Mesenchymal stem cell (in vitro differentiated cells and primary cell): Measurements from ENCODE around the gene KIF26B.
"Not testable (repeated sequence)": the region's sequence is repeated elsewhere in the genome, so short reads cannot be mapped to it uniquely, and the experiment has no call there.

ENCODE experiments used
- DNase-seq: peaks from one replicate; pipeline ENCODE4 v3.0.0-alpha.2; 2013
- H2AFZ ChIP-seq: one replicate; pipeline ENCODE4 v1.6.1; 2013; ENCODE audit warnings: low read depth, mild to moderate bottlenecking, control low read depth, inconsistent platforms, low read length, moderate library complexity
- H2AK5ac ChIP-seq: 2 replicates; pipeline ENCODE4 v1.6.1; 2013; ENCODE audit warnings: low read length, moderate library complexity, mild to moderate bottlenecking, inconsistent platforms; ENCODE audit not compliant: severe bottlenecking
- H2BK120ac ChIP-seq: one replicate; pipeline ENCODE4 v1.6.1; 2013; ENCODE audit warnings: low read depth, mild to moderate bottlenecking, inconsistent platforms, low read length, moderate library complexity
- H2BK12ac ChIP-seq, 2 experiments: one replicate each; pipeline ENCODE4 v1.6.1; 2013; ENCODE audit warnings: inconsistent platforms in 2 of 2, low read length in 2 of 2, mild to moderate bottlenecking in 2 of 2, moderate library complexity in 2 of 2, control low read depth in 1 of 2
- H2BK15ac ChIP-seq: one replicate; pipeline ENCODE4 v1.6.1; 2013; ENCODE audit warnings: mild to moderate bottlenecking, low read depth, inconsistent platforms; ENCODE audit not compliant: poor library complexity, severe bottlenecking
- H2BK5ac ChIP-seq: 2 replicates; pipeline ENCODE4 v1.6.1; 2013; ENCODE audit warnings: low read depth, mild to moderate bottlenecking, low read length, control low read depth, inconsistent platforms; ENCODE audit not compliant: poor library complexity, severe bottlenecking
- H3K14ac ChIP-seq, 2 experiments: one replicate each; pipeline ENCODE4 v1.6.1; 2013; ENCODE audit warnings: inconsistent platforms in 2 of 2, low read length in 2 of 2, control low read depth in 1 of 2, mild to moderate bottlenecking in 1 of 2, moderate library complexity in 1 of 2
- H3K18ac ChIP-seq, 2 experiments: one replicate each; pipeline ENCODE4 v1.6.1; 2013; ENCODE audit warnings: inconsistent platforms in 2 of 2, low read length in 2 of 2, control low read depth in 1 of 2, low read depth in 1 of 2, mild to moderate bottlenecking in 1 of 2
- H3K23ac ChIP-seq, 2 experiments: one replicate each; pipeline ENCODE4 v1.6.1; 2013; ENCODE audit warnings: inconsistent platforms in 2 of 2, low read length in 2 of 2, mild to moderate bottlenecking in 2 of 2, moderate library complexity in 2 of 2, control low read depth in 1 of 2
- H3K27ac ChIP-seq: 2 replicates; pipeline ENCODE4 v1.5.1; 2013; ENCODE audit warnings: mild to moderate bottlenecking, moderate library complexity, low read length, control low read depth, inconsistent platforms; ENCODE audit not compliant: poor library complexity, severe bottlenecking
- H3K27me3 ChIP-seq, 2 experiments: 2 replicates each; pipeline versions ENCODE4 v1.6.1 to v1.7.0; 2013; ENCODE audit warnings: low read length in 2 of 2, mild to moderate bottlenecking in 2 of 2, moderate library complexity in 2 of 2, control low read depth in 1 of 2, inconsistent platforms in 1 of 2; ENCODE audit not compliant: control insufficient read depth in 1 of 2, insufficient read depth in 1 of 2
- H3K36me3 ChIP-seq, 2 experiments: 2 replicates each; pipeline versions ENCODE4 v1.6.1 to v1.7.0; 2013; ENCODE audit warnings: low read length in 2 of 2, control low read depth in 1 of 2, inconsistent platforms in 1 of 2, low read depth in 1 of 2, mild to moderate bottlenecking in 1 of 2; ENCODE audit not compliant: insufficient read depth in 2 of 2, control insufficient read depth in 1 of 2
- H3K4ac ChIP-seq, 2 experiments: one replicate each; pipeline ENCODE4 v1.6.1; 2013; ENCODE audit warnings: inconsistent platforms in 2 of 2, low read length in 2 of 2, mild to moderate bottlenecking in 2 of 2, moderate library complexity in 2 of 2, control low read depth in 1 of 2, low read depth in 1 of 2
- H3K4me1 ChIP-seq: 2 replicates; pipeline ENCODE4 v1.6.1; 2013; ENCODE audit warnings: low read depth, low read length, control low read depth; ENCODE audit not compliant: control insufficient read depth, insufficient read depth
- H3K4me2 ChIP-seq: 2 replicates; pipeline ENCODE4 v1.6.1; 2013; ENCODE audit warnings: low read length, mild to moderate bottlenecking, inconsistent platforms; ENCODE audit not compliant: poor library complexity, severe bottlenecking
- H3K4me3 ChIP-seq, 2 experiments: 2 replicates each; pipeline versions ENCODE4 v1.5.1 to v1.7.0; 2013; ENCODE audit warnings: low read length in 2 of 2, mild to moderate bottlenecking in 2 of 2, control low read depth in 1 of 2, low read depth in 1 of 2; ENCODE audit not compliant: insufficient read depth in 1 of 2
- H3K79me1 ChIP-seq: replicated peaks from 2 replicates; pipeline ENCODE4 v1.6.1; 2013; ENCODE audit warnings: mild to moderate bottlenecking, control low read depth, low read length, inconsistent platforms; ENCODE audit not compliant: poor library complexity, severe bottlenecking
- H3K9ac ChIP-seq: 2 replicates; pipeline ENCODE4 v1.7.0; 2013; ENCODE audit warnings: mild to moderate bottlenecking, low read length, moderate library complexity
- H3K9me3 ChIP-seq: 2 replicates; pipeline ENCODE4 v1.7.0; 2013; ENCODE audit warnings: mild to moderate bottlenecking, low read length; ENCODE audit not compliant: control insufficient read depth
- H4K8ac ChIP-seq: one replicate; pipeline ENCODE4 v1.6.1; 2013; ENCODE audit warnings: inconsistent platforms, mild to moderate bottlenecking, low read length, moderate library complexity
- H4K91ac ChIP-seq: one replicate; pipeline ENCODE4 v1.6.1; 2013; ENCODE audit warnings: mild to moderate bottlenecking, low read length, inconsistent platforms
- WGBS: methylation state at CpG from one replicate; pipeline ENCODE4 v1.1.7; 2013; ENCODE audit warnings: mixed read lengths; 5-methylcytosine and 5-hydroxymethylcytosine counted together

Gene KIF26B

DNA sequence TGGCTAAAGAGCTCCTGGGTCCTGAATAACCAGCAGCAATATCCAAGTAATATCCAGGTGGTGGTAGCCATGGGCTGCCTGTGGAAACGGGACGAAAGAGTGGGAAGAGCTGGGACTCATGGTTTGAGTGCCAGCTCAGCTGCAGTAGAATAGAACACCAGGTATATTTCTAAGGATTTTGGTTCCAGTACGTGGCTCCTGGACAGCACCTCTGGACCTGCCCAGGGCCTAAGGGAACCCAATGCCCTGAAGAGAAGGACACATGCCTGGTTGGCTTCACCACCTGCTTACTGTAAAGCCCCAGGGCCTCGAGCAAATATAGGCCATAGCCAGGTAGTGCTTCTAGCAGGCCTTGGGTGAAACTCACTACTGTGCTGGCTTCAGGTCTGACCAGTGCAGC lies 566.7 kb downstream of the KIF26B start:
- no peak overlapping the region for H4K91ac ChIP-seq
- H3K23ac ChIP-seq, result no peak overlapping the region
- no peak overlapping the region for H3K9ac ChIP-seq
- H3K27me3 ChIP-seq, result peaks cover 0 to 4% of the 10 kb centered on the region in 2 experiments
- H2AFZ ChIP-seq, result no peak overlapping the region
- H3K27ac ChIP-seq, result no peak overlapping the region
- peaks cover 4% of the 10 kb centered on the region for H3K9me3 ChIP-seq
- H3K4ac ChIP-seq, result no peak overlapping the region
- no peak for DNase-seq
- no peak overlapping the region for H4K8ac ChIP-seq
- H2AK5ac ChIP-seq, result no peak overlapping the region
- H2BK12ac ChIP-seq, result no peak overlapping the region
- H2BK15ac ChIP-seq, result no peak overlapping the region
- H3K4me3 ChIP-seq, result no peak overlapping the region
- H3K4me2 ChIP-seq, result no peak overlapping the region
- H3K18ac ChIP-seq, result no peak overlapping the region
- H3K36me3 ChIP-seq, result no peaks in the 10 kb centered on the region
- no peaks in the 10 kb centered on the region for H3K79me1 ChIP-seq
- H2BK5ac ChIP-seq, result no peak overlapping the region
- 81% methylated on average over 4 of the region's 4 CpGs for WGBS
- no peak overlapping the region for H2BK120ac ChIP-seq
- peaks cover 1% of the 10 kb centered on the region for H3K4me1 ChIP-seq
- H3K14ac ChIP-seq, result no peak overlapping the region

DNA sequence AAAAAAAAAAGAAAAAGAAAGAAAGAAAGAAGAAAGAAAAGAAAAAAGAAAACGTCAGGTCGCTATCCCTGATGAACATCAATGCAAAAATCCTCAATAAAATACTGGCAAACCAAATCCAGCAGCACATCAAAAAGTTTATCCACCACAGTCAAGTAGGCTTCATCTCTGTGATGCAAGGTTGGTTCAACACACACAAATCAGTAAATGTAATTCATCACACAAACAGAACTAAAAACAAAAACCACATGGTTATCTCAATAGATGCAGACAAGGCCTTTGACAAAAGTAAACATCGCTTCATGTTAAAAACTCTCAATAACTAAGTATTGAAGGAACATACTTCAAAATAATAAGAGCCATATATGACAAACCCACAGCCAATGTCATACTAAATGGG lies 573.2 kb downstream of the KIF26B start:
- H3K4me1 ChIP-seq, H3K9ac ChIP-seq: not testable (repeated sequence)

DNA sequence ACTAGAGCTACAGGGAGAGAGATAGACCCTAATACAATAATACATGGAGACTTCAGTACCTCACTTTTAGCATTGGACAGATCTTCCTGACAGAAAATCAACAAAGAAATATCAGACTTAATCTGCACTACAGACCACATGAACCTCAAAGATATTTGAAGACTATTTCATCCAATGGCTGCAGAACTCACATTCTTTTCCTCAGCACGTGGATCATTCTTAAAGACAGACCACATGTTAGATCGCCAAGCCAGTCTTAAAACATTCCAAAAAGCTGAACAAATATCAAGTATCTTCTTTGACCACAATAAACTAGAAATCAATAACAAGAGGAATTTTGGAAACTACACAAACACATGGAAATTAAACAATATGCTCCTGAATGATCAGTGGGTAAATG lies 576.0 kb downstream of the KIF26B start:
- Histone ChIP-seq H3K23ac (no peak overlapping the region), H2BK15ac (no peak overlapping the region), H3K4me3 (no peak overlapping the region), H3K18ac (no peak overlapping the region), H3K14ac (no peak overlapping the region), H4K91ac (no peak overlapping the region), H2AK5ac (no peak overlapping the region), H3K4ac (no peak overlapping the region), H3K36me3 (no peaks in the 10 kb centered on the region), H4K8ac (no peak overlapping the region), H2BK12ac (no peak overlapping the region), H2BK5ac (no peak overlapping the region), H3K4me2 (no peak overlapping the region), H3K4me1 (no peaks in the 10 kb centered on the region), H2AFZ (no peak overlapping the region), H3K27ac (no peak overlapping the region), H3K9me3 (peaks cover 46% of the 10 kb centered on the region), H3K27me3 (no peaks in the 10 kb centered on the region), H3K9ac (no peak overlapping the region), H2BK120ac (no peak overlapping the region), H3K79me1 (no peaks in the 10 kb centered on the region)
- DNase-seq, result no peak
- 82% methylated on average over 2 of the region's 2 CpGs for WGBS

More for the DNA sequence above, 573.2 kb downstream of the KIF26B start:
- not testable (repeated sequence) for H2AFZ ChIP-seq, H2BK15ac ChIP-seq, H3K36me3 ChIP-seq, H3K27ac ChIP-seq, H3K4ac ChIP-seq, H3K23ac ChIP-seq, H2AK5ac ChIP-seq, H3K27me3 ChIP-seq, H2BK120ac ChIP-seq, DNase-seq, H3K14ac ChIP-seq, H4K91ac ChIP-seq, H3K4me2 ChIP-seq, H2BK5ac ChIP-seq, H3K18ac ChIP-seq, H3K4me3 ChIP-seq, H4K8ac ChIP-seq, H2BK12ac ChIP-seq, H3K79me1 ChIP-seq
- WGBS, result 100% methylated on average over 1 of the region's 3 CpGs
- peaks cover 43% of the 10 kb centered on the region for H3K9me3 ChIP-seq

DNA sequence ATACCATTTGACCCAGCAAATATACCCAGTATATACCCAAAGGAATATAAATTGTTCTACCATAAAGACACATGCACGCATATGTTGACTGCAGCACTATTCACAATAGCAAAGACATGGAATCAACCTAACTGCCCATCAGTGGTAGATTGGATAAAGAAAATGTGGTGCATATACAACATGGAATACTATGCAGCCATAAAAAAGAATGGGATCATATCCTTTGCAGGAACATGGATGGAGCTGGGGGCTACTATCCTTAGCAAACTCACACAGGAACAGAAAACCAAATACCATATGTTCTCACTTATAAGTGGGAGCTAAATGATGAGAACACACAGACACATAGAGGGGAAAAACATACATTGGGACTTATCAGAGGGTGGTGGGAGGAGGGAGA lies 585.6 kb downstream of the KIF26B start:
- not testable (repeated sequence) for H2BK12ac ChIP-seq, H3K4me1 ChIP-seq, H3K4me3 ChIP-seq, DNase-seq, H2BK15ac ChIP-seq, H3K36me3 ChIP-seq, H3K79me1 ChIP-seq, H3K27me3 ChIP-seq, H2AK5ac ChIP-seq, H3K14ac ChIP-seq, H3K9me3 ChIP-seq, H2AFZ ChIP-seq, H3K27ac ChIP-seq, H2BK5ac ChIP-seq, H3K9ac ChIP-seq, H3K4ac ChIP-seq, H3K18ac ChIP-seq, H4K91ac ChIP-seq, H3K23ac ChIP-seq, H4K8ac ChIP-seq, H3K4me2 ChIP-seq, H2BK120ac ChIP-seq
- WGBS, result 100% methylated on average over 1 of the region's 1 CpG
